Activated CD8-positive, alpha-beta memory T cell treated with anti-CD3 and anti-CD28 coated beads, Interleukin-2, amount 50 U/mL, for 24 hours (primary cell): ENCODE results near the gene MS4A8.
"Not testable (repeated sequence)": the region's sequence is repeated elsewhere in the genome, so short reads cannot be mapped to it uniquely, and the experiment has no call there.

Source experiments
- DNase-seq: peaks from one replicate; pipeline ENCODE4 v3.0.0-alpha.2; 2020; ENCODE audit errors: extremely low read depth

The MS4A8 gene

GRCh38 chr11:60725592-60725991 lies 26.2 kb downstream of the MS4A8 start:
- no peak for DNase-seq

- DNase-seq = no peak
Measured at GRCh38 chr11:60731586-60731985, 32.2 kb downstream of the MS4A8 start.

GRCh38 chr11:60734279-60734678 lies 34.9 kb downstream of the MS4A8 start:
- no peak for DNase-seq

- DNase-seq = no peak
Measured at GRCh38 chr11:60739114-60739513, 39.7 kb downstream of the MS4A8 start.

GRCh38 chr11:60740573-60740972 lies 41.2 kb downstream of the MS4A8 start:
- DNase-seq = no peak

- no peak for DNase-seq
Measured at GRCh38 chr11:60741421-60741820, 42.0 kb downstream of the MS4A8 start.

GRCh38 chr11:60743058-60743457 lies 43.6 kb downstream of the MS4A8 start:
- DNase-seq = no peak

- no peak for DNase-seq
Measured at GRCh38 chr11:60744114-60744513, 44.7 kb downstream of the MS4A8 start.

- no peak for DNase-seq
Measured at GRCh38 chr11:60747359-60747873, 48.0 kb downstream of the MS4A8 start.

- no peak for DNase-seq
Measured at GRCh38 chr11:60748225-60748624, 48.8 kb downstream of the MS4A8 start.

- no peak for DNase-seq
Measured at GRCh38 chr11:60748821-60749220, 49.4 kb downstream of the MS4A8 start.

GRCh38 chr11:60750911-60751310 lies 51.5 kb downstream of the MS4A8 start:
- DNase-seq = no peak

- DNase-seq = no peak
Measured at GRCh38 chr11:60753309-60753708, 53.9 kb downstream of the MS4A8 start.

- no peak for DNase-seq
Measured at GRCh38 chr11:60754887-60755286, 55.5 kb downstream of the MS4A8 start.

GRCh38 chr11:60756307-60757032 lies 57.1 kb downstream of the MS4A8 start, which contains the start of gene MS4A15:
Gene MS4A15 (plus strand): TSS chr11:60756867. CDS start chr11:60763734, 6,867 bp downstream.
- DNase-seq = no peak

GRCh38 chr11:60757231-60757800 lies 57.9 kb downstream of the MS4A8 start:
- no peak for DNase-seq

- not testable (repeated sequence) for DNase-seq
Measured at GRCh38 chr11:60758671-60759070, 59.3 kb downstream of the MS4A8 start.

- not testable (repeated sequence) for DNase-seq
Measured at GRCh38 chr11:60759438-60760225, 60.2 kb downstream of the MS4A8 start.

GRCh38 chr11:60761436-60762190 lies 62.2 kb downstream of the MS4A8 start:
- no peak for DNase-seq

GRCh38 chr11:60762851-60763691 lies 63.7 kb downstream of the MS4A8 start:
- no peak for DNase-seq
